ENCODE measurements around the gene MAPK1IP1L. TPM values are rescaled to one million over a fixed set of nuclear protein-coding genes. Genes with fewer than 3 reads are reported as not detected.

Gene MAPK1IP1L
- polyA plus RNA-seq, 1 of the 3 experiments (the other 2 are of a cell fraction): 129 TPM

GRCh38 chr14:55052269-55052930 lies 953 bp downstream of the MAPK1IP1L start:
- TF ChIP-seq TEAD4 (IDR thresholded peaks at IDR 0.05; ENCODE audit: borderline replicate concordance, insufficient read depth) (0 out of 2 replicates have a peak, but pooled peaks have one; percentile 11), USF1 (IDR thresholded peaks at IDR 0.05; ENCODE audit: borderline replicate concordance, low read depth) (no peak)
- peaks cover 7 to 19% of the 10 kb centered on the region in 2 experiments; a peak in 3 of 4 replicates for H3K4me1 ChIP-seq (ENCODE audit: control insufficient read depth in 1 of 2, insufficient read depth in 2 of 2, low read depth in 1 of 2, low read length in 1 of 2)
- WGBS (ENCODE audit: low lambda C conversion rate): under 1% methylated on average over 14 of the region's 14 CpGs
- no peaks in the 10 kb centered on the region for H3K27me3 ChIP-seq (ENCODE audit: insufficient read depth)
- H3K9me3 ChIP-seq: no peaks in the 10 kb centered on the region
- H4K20me1 ChIP-seq (ENCODE audit: insufficient read depth): peaks cover 40% of the 10 kb centered on the region
- H3F3A ChIP-seq (replicated peaks; ENCODE audit: insufficient read depth): peaks cover 24% of the 10 kb centered on the region
- H2AFZ ChIP-seq (ENCODE audit: low read depth): no peak overlapping the region
- peaks cover 18 to 41% of the 10 kb centered on the region in 2 experiments for H3K36me3 ChIP-seq (replicated peaks in 1 of 2; ENCODE audit: control insufficient read depth in 1 of 2, insufficient read depth in 2 of 2, low read length in 1 of 2)
- H3K4me3 ChIP-seq (ENCODE audit: low read depth in 2 of 2, low read length in 1 of 2): peak overlapping the region; percentile 93 to 98
- ChIA-PET POLR2A (interaction anchor here (0.9 to 1.9 kb wide), 6 partner anchors 10 to 234 kb away, joined by 3 to 32 read pairs (median 3); partner anchors contain the start of genes SOCS4 and WDHD1), CTCF (interaction anchor here (0.7 to 3.4 kb wide), 20 partner anchors 9 to 488 kb away, joined by 3 to 40 read pairs (median 6); partner anchors contain the start of genes DLGAP5, SOCS4 and WDHD1)
- no peak for DNase-seq
- H3K9ac ChIP-seq: peak overlapping the region; percentile 100
- peak overlapping the region; percentile 89 for H3K4me2 ChIP-seq
- peak overlapping the region; percentile 98 to 100 for H3K27ac ChIP-seq (ENCODE audit: low read depth in 2 of 2, low read length in 1 of 2)
- H3K9me2 ChIP-seq: no peaks in the 10 kb centered on the region
- H3K79me2 ChIP-seq (ENCODE audit: insufficient read depth): peaks cover 55% of the 10 kb centered on the region

- peak overlapping the region; percentile 89 for H3K4me2 ChIP-seq
- peak overlapping the region; percentile 100 for H3K9ac ChIP-seq
- H3K9me2 ChIP-seq: no peaks in the 10 kb centered on the region
- peaks cover 61% of the 10 kb centered on the region for H3K79me2 ChIP-seq (ENCODE audit: insufficient read depth)
- ChIA-PET POLR2A (interaction anchor here (1.0 kb wide), 1 partner anchor 108 kb away, joined by 3 read pairs; no protein-coding TSS in a partner anchor), CTCF (interaction anchor here (0.8 to 3.4 kb wide), 5 partner anchors 9 to 130 kb away, joined by 3 to 40 read pairs (median 3); partner anchors contain the start of genes SOCS4 and WDHD1)
- peaks cover 46% of the 10 kb centered on the region for H4K20me1 ChIP-seq (ENCODE audit: insufficient read depth)
- H3K27ac ChIP-seq (ENCODE audit: low read depth in 2 of 2, low read length in 1 of 2): peak overlapping the region; percentile 98 to 100; a peak in 3 of 4 replicates
- TF ChIP-seq MEF2A (IDR thresholded peaks at IDR 0.05; ENCODE audit: borderline replicate concordance, low read depth) (no peak), IRF3 (IDR thresholded peaks at IDR 0.05; ENCODE audit: low read depth, low read length) (no peak), NRF1 (IDR thresholded peaks at IDR 0.05; ENCODE audit: low read depth, low read length) (no peak), PBX3 (IDR thresholded peaks at IDR 0.05) (no peak), CTCF (IDR thresholded peaks at IDR 0.05) (no peak), SIN3A (IDR thresholded peaks at IDR 0.05; ENCODE audit: borderline replicate concordance, low read depth, low read length) (no peak), RFX5 (IDR thresholded peaks at IDR 0.05; ENCODE audit: low read length) (no peak), TCF12 (IDR thresholded peaks at IDR 0.05) (no peak)
- peaks cover 7 to 19% of the 10 kb centered on the region in 2 experiments; a peak in 3 of 4 replicates for H3K4me1 ChIP-seq (ENCODE audit: control insufficient read depth in 1 of 2, insufficient read depth in 2 of 2, low read depth in 1 of 2, low read length in 1 of 2)
- peaks cover 24% of the 10 kb centered on the region for H3F3A ChIP-seq (replicated peaks; ENCODE audit: insufficient read depth)
- WGBS (ENCODE audit: low lambda C conversion rate): 52% methylated on average over 6 of the region's 6 CpGs
- DNase-seq: no peak
- H3K9me3 ChIP-seq: no peaks in the 10 kb centered on the region
- peaks cover 20 to 46% of the 10 kb centered on the region in 2 experiments for H3K36me3 ChIP-seq (replicated peaks in 1 of 2; ENCODE audit: control insufficient read depth in 1 of 2, insufficient read depth in 2 of 2, low read length in 1 of 2)
- H2AFZ ChIP-seq (ENCODE audit: low read depth): no peak overlapping the region
- H3K4me3 ChIP-seq (ENCODE audit: low read depth in 2 of 2, low read length in 1 of 2): peak overlapping the region; percentile 93 to 98
- H3K27me3 ChIP-seq (ENCODE audit: insufficient read depth): no peaks in the 10 kb centered on the region
These were observed 1.6 kb downstream of the MAPK1IP1L start for GRCh38 chr14:55053018-55053417.
